Measurements from ENCODE around the gene IFNGR1.

- TF ChIP-seq HNRNPK (IDR thresholded peaks at IDR 0.05; ENCODE audit: low read depth, low read length, poor library complexity, severe bottlenecking) (no peak), CTCF (CRISPR knock-in tag; IDR thresholded peaks at IDR 0.05) (no peak), TFE3 (CRISPR knock-in tag; IDR thresholded peaks at IDR 0.05) (no peak)
Observed at GRCh38 chr6:137231895-137232294, 12.7 kb upstream of the IFNGR1 start.

All from HepG2 (cell line).